SW 1271 (cell line): ENCODE results near the gene ISX.

Experiments used
- DNase-seq, 2 experiments: peaks; one replicate each; lab custom pipeline; 2025; lab: John Stamatoyannopoulos, UW

ISX gene

GRCh38 chr22:35053060-35053835, 12.7 kb upstream of the ISX start:
- DNase-seq = no peak

- no peak for DNase-seq
Measured at GRCh38 chr22:35054064-35054463, 11.9 kb upstream of the ISX start.

GRCh38 chr22:35056486-35056885, 9.5 kb upstream of the ISX start:
- no peak for DNase-seq

- DNase-seq = no peak
Measured at GRCh38 chr22:35057155-35057554, 8.8 kb upstream of the ISX start.

- DNase-seq = no peak
Measured at GRCh38 chr22:35059632-35060031, 6.3 kb upstream of the ISX start.

- DNase-seq = no peak
Measured at GRCh38 chr22:35064664-35065063, 1.3 kb upstream of the ISX start.

GRCh38 chr22:35065183-35065582, 775 bp upstream of the ISX start:
- no peak for DNase-seq

GRCh38 chr22:35066768-35067167, 810 bp downstream of the ISX start:
- DNase-seq = no peak

GRCh38 chr22:35069541-35069940, 3.6 kb downstream of the ISX start:
- no peak for DNase-seq

- no peak for DNase-seq
Measured at GRCh38 chr22:35070451-35071093, 4.6 kb downstream of the ISX start.

GRCh38 chr22:35071784-35072183, 5.8 kb downstream of the ISX start:
- no peak for DNase-seq

- no peak for DNase-seq
Measured at GRCh38 chr22:35072925-35073324, 7.0 kb downstream of the ISX start.

- no peak for DNase-seq
Measured at GRCh38 chr22:35074583-35074982, 8.6 kb downstream of the ISX start.

- no peak for DNase-seq
Measured at GRCh38 chr22:35076630-35077029, 10.7 kb downstream of the ISX start.

- DNase-seq = no peak
Measured at GRCh38 chr22:35085621-35086020, 19.7 kb downstream of the ISX start.

GRCh38 chr22:35089139-35089538, 23.2 kb downstream of the ISX start:
- no peak for DNase-seq

GRCh38 chr22:35092406-35092805, 26.4 kb downstream of the ISX start:
- DNase-seq = no peak

GRCh38 chr22:35098921-35099320, 33.0 kb downstream of the ISX start:
- no peak for DNase-seq

GRCh38 chr22:35099883-35100282, 33.9 kb downstream of the ISX start:
- DNase-seq = no peak

GRCh38 chr22:35102663-35103062, 36.7 kb downstream of the ISX start:
- no peak for DNase-seq

GRCh38 chr22:35103761-35104160, 37.8 kb downstream of the ISX start:
- DNase-seq = no peak

- DNase-seq = no peak
Measured at GRCh38 chr22:35104491-35104890, 38.5 kb downstream of the ISX start.

GRCh38 chr22:35109616-35110015, 43.7 kb downstream of the ISX start:
- DNase-seq = no peak

- DNase-seq = no peak
Measured at GRCh38 chr22:35111244-35111643, 45.3 kb downstream of the ISX start.
